ENCODE results near the gene NTM.

NTM gene

GRCh38 chr11:131776211-131776610 lies 405.8 kb downstream of the NTM start:
- no peak overlapping the region for H3K4me3 ChIP-seq (ENCODE audit: low read depth, low read length)
- no peak for DNase-seq (ENCODE audit: low read depth)
- TF ChIP-seq CTCF (IDR thresholded peaks at IDR 0.05; ENCODE audit: low read depth, low read length, missing control alignments) = no peak

- no peak for DNase-seq (ENCODE audit: low read depth)
- no peak for TF ChIP-seq CTCF (IDR thresholded peaks at IDR 0.05; ENCODE audit: low read depth, low read length, missing control alignments)
- H3K4me3 ChIP-seq (ENCODE audit: low read depth, low read length) = no peak overlapping the region
These were observed 415.4 kb downstream of the NTM start for GRCh38 chr11:131785801-131786200.

- H3K4me3 ChIP-seq (ENCODE audit: low read depth, low read length) = no peak overlapping the region
- TF ChIP-seq CTCF (IDR thresholded peaks at IDR 0.05; ENCODE audit: low read depth, low read length, missing control alignments) = no peak
- DNase-seq (ENCODE audit: low read depth) = no peak
These were observed 416.7 kb downstream of the NTM start for GRCh38 chr11:131787119-131787518.

GRCh38 chr11:131790586-131790985 lies 420.2 kb downstream of the NTM start:
- no peak for DNase-seq (ENCODE audit: low read depth)
- no peak for TF ChIP-seq CTCF (IDR thresholded peaks at IDR 0.05; ENCODE audit: low read depth, low read length, missing control alignments)

GRCh38 chr11:131792243-131792642 lies 421.8 kb downstream of the NTM start:
- no peak overlapping the region for H3K4me3 ChIP-seq (ENCODE audit: low read depth, low read length)
- TF ChIP-seq CTCF (IDR thresholded peaks at IDR 0.05; ENCODE audit: low read depth, low read length, missing control alignments) = no peak
- DNase-seq (ENCODE audit: low read depth) = no peak

More at GRCh38 chr11:131790586-131790985, 420.2 kb downstream of the NTM start:
- no peak overlapping the region for H3K4me3 ChIP-seq (ENCODE audit: low read depth, low read length)

- no peak for TF ChIP-seq CTCF (IDR thresholded peaks at IDR 0.05; ENCODE audit: low read depth, low read length, missing control alignments)
- no peak overlapping the region for H3K4me3 ChIP-seq (ENCODE audit: low read depth, low read length)
- DNase-seq (ENCODE audit: low read depth) = no peak
These were observed 425.7 kb downstream of the NTM start for GRCh38 chr11:131796089-131796488.

GRCh38 chr11:131796541-131796940 lies 426.1 kb downstream of the NTM start:
- no peak for TF ChIP-seq CTCF (IDR thresholded peaks at IDR 0.05; ENCODE audit: low read depth, low read length, missing control alignments)

More at GRCh38 chr11:131796541-131796940, 426.1 kb downstream of the NTM start:
- DNase-seq (ENCODE audit: low read depth) = no peak
- H3K4me3 ChIP-seq (ENCODE audit: low read depth, low read length) = no peak overlapping the region

All from GM12864 (cell line).